HG02885 (cell line): Measurements from ENCODE around the gene PIK3R5.

ENCODE experiments used
- ATAC-seq: cut with Tn5 transposase; IDR thresholded peaks from one replicate; pipeline ENCODE4 v1.9.1; 2021; ENCODE audit warnings: mild to moderate bottlenecking; ENCODE audit not compliant: unreplicated experiment, poor library complexity

Gene PIK3R5

GRCh38 chr17:8900626-8901585, 64.6 kb downstream of the PIK3R5 start:
- no peak for ATAC-seq

DNA sequence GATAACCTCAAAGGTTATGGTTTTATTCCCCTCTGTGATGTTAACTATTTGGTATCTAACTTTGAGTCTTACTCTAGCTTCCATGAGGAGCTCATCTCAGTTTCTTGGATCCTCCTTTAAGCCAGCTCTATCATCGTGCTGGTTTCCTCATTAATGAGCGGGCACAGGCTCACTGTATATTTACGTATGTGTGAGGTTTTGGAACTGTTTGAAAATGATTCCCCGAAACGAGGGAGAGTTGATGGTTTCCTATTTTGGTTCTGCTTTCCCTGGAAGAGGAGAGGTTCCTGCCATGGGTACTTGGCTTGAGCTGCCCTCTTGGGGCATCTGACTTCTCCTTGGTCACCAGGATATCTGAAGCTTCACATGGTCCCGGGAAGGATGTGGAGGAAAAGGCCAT, 65.3 kb downstream of the PIK3R5 start:
- no peak for ATAC-seq

- ATAC-seq: no peak
Observed at GRCh38 chr17:8898636-8899035, 66.9 kb downstream of the PIK3R5 start.

DNA sequence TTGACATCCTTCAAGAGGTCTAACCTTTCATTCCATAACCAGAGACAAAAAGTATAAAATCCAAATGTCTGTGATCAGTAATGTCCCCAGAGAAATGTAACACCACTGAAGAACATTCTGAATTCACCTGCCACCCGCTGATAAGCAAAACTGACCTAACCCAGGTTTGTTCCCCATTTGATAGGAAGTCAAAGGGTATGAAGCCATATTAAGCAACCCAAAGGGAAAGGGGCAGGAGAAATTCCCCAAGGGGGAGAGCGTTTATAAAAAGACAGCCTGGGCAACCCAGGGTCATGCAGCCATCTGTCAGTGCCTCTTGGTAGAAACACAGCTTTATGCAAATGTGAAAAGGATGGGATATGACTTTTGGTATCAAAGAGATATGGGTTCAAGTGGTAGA, 67.4 kb downstream of the PIK3R5 start:
- ATAC-seq: no peak

- ATAC-seq: no peak
Observed at GRCh38 chr17:8896641-8897635, 68.6 kb downstream of the PIK3R5 start.

GRCh38 chr17:8896087-8896486, 69.4 kb downstream of the PIK3R5 start:
- no peak for ATAC-seq

DNA sequence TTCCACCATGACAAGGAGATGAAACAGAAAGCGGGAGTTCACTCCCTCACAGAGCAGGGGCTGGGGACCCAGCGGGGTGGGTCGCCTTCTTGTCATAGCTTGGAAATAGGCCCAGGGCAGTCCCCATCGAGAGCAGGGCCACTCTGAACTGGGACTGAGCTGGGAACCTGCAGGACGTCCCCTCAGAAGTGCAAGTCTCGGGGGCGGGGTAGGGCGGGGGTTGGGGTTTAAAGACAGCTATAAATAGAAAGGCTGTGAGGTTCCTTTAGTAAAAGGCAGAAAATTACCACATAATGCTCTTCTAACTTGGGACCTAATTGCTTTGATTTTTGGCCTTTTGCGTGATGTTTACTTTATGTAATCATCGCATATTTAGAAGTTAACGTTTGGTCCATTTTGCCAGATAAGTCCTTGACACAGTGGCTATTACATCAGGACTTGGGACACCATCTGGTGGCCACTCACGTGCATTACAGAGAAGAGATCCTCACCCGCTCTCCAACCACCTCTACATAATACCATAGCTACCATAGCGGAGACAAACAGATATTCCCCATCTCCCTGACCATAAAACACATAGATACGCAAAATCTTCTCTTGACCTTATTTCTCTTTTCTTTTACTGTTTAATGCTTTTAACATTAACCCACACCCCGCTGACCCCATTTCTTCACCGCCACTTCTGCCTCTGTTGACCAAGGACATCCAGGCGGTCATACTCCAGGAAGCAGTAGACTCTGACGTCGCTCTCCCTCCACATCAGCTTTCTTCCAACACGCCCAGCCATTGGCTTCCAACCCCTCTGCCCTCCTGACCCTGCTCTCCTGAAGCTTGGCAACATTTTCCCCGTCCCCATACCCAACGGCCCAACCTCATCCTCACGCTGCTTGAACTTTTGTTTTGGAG, 70.6 kb downstream of the PIK3R5 start:
- ATAC-seq: peak; percentile 50

GRCh38 chr17:8894202-8894671, 71.3 kb downstream of the PIK3R5 start:
- no peak for ATAC-seq

GRCh38 chr17:8893621-8894201, 71.8 kb downstream of the PIK3R5 start:
- no peak for ATAC-seq

GRCh38 chr17:8893059-8893458, 72.4 kb downstream of the PIK3R5 start:
- no peak for ATAC-seq

- peak; percentile 51 for ATAC-seq
Observed at GRCh38 chr17:8892338-8892690, 73.2 kb downstream of the PIK3R5 start.

DNA sequence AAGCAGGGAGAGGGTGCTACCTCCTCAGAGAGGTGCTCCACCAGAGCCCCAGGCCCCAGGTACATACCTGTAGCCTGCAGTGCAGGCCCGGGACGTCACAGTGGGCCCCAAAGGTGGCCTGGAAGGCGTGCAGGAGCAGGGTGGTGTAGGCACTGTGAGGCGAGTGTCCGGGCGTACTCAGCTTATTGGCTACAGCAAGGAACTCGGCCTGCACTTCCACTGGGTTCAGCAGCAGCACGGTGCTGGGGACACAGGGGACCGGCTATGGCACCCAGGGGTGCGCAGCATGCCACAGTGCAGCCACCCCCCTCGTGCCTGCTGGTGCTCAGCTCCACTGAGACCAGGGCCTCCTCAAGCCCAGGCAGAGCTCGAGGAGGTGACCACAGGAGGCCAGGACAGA, 74.8 kb downstream of the PIK3R5 start:
- ATAC-seq: no peak

DNA sequence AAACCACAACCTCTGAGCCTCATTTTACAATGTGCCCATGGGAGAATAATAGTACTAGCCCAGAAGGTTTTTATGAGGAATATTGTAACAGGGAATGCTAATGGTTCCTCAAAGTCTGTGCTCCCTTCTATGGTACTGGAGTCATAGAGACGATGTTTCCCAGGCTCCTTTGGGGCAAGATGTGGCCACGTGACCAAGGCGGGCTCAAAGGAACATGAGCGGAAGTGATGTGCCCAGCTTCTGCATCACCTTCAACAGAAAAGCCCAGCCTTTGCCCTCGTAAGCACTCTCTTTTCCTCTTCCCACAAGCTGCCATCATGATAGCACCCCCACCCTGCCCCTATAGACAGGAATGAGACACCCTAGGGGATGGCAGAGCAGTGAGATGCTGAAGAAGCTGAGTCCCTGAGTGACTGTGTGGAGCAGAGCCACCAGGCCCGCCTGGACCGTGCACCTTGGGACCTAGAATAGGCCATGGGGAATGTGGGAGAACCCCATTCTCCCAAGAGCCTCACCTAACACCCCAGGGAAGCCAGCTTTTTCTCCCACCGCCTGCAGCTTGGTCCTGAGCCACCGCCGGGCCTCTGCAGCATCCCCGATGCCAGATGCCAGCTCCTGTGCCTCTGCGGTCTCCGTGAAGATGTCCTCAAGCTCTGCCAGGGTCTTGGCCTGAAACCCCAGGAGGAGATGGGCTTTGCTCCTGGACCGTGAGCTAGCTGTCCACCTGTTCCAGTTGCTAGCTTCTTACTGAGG, 75.9 kb downstream of the PIK3R5 start:
- ATAC-seq: no peak

DNA sequence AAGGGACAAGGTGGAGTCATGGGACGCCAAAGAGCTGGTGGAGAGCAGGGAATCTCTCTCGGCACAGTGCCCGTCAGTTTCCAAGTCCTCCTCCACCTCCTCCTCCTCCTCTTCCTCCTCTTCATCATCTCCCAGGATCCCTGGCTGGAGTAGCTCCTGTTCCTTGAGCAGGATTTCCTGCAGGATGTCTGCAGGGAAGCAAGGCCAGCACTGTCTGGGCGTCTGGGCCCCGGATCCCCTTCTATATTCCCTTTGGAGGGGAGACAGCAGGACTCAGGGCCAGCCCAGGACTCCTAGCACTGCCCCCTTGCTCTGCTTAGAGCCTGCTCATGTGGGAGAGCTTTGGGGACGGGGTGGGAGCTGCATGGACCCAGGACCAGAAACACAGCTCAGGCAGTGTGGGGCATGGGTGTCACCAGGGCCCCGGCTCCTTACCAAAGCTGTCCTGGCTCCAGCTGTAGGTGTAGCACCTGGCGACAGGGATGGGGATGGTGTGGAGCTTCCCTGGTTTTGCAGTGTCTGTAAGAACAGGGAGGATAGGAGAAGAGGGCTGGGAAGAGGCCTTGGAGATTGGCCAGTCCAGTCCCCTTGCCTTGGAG, 76.7 kb downstream of the PIK3R5 start:
- no peak for ATAC-seq

DNA sequence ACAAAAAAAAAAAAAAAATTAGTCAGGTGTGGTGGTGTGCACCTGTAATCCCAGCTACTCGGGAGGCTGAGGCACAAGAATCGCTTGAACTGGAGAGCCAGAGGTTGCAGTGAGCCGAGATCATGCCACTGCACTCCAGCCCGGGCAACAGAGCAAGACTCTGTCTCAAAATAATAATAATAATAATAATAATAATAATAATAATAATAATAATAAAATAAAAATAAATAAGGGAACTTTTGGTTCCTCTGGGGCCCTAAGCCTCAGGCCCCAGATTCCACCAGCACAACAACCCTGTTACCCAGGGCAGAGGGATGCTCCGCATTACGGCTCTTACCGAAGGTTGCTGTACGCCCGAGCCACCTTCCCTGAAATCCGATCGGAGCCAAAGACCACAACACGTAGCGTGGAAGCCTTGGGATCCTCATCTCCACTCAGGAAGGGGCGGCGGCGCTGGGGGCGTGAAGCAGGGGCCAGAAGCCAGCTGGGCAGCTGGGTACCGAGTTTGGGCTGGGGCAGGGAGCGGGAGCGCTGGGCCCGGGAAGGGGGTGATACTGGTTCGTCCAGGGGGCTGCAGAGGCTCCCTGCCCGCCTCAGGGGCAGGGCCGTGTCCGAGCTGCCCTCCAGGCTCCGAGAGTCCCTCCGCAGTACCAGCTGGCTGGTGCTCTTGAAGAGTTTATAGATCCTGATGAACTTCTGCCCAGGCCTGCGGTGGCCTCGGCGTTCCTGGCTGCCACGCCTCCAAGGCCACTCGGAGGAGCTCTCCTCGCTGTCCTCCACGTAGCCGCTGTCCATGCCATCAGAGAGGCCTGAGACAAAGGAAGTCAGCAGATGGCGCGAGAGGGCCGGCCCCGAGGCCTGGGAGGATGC, 77.4 kb downstream of the PIK3R5 start:
- no peak for ATAC-seq

- ATAC-seq: no peak
Observed at GRCh38 chr17:8887301-8887700, 78.2 kb downstream of the PIK3R5 start.

- ATAC-seq: no peak
Observed at GRCh38 chr17:8885967-8886684, 79.4 kb downstream of the PIK3R5 start.
